GM12892 (cell line): ENCODE data around the gene CLASRP.
A peak's percentile ranks its signal among the peaks of the same experiment; 100 is the strongest.

ENCODE experiments used
- DNase-seq: peaks from one replicate; pipeline ENCODE4 v3.0.0; 2011; ENCODE audit not compliant: insufficient read length
- FAIRE-seq: peaks from 2 replicates; lab custom pipeline; 2011; peaks lifted over from hg19 to GRCh38; lab: Jason Lieb, UNC
- POLR2A ChIP-seq: IDR thresholded peaks from 2 replicates; pipeline ENCODE4 v1.6.1; 2011; ENCODE audit warnings: low read depth, low read length, control low read depth
- POLR2AphosphoS5 ChIP-seq: IDR thresholded peaks from 2 replicates; pipeline ENCODE4 v1.6.1; 2011; ENCODE audit warnings: low read depth, low read length, control low read depth
- TAF1 ChIP-seq: IDR thresholded peaks from 2 replicates; pipeline ENCODE4 v1.6.1; 2011; ENCODE audit warnings: low read depth, mild to moderate bottlenecking, control low read depth, low read length, borderline replicate concordance

Gene CLASRP

DNA sequence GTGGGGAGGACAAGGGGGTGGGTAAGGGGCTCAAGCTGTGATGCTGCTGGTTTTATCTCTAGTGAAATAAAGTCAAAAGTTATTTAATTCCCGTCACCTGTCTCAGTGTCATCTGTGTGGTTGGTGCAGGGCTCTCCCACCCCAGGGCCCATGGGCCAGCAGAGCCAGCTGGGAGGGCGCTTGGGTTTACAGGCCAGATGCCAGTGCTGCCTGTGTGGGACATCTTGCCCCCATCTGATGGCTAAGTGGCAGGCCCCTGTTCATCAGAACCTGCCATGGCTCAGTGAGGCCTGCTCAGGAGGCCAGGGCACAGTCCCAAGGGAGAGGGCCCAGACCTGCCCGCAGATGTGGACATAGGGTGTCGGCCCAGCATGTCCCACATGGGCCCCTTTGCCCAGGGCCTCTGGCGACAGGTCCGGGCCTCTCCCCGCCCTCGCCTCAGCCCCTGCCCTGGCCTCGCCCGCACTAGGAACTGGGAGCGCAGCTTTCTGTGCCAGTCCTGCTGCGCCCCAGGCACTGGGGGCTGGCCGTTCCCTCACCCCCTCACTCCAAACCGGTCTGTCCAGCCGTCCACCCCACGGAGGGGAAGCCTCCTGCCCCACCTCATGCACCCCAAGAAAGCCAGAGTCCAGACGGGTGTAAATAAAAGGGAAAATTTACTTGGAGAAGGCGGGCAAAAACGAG is 32.2 kb downstream of the CLASRP start:
- TF ChIP-seq POLR2AphosphoS5 (peak; percentile 49; the same call in 1 of the 2 replicates), POLR2A (no peak)
- FAIRE-seq, result no peak
- no peak for DNase-seq

DNA sequence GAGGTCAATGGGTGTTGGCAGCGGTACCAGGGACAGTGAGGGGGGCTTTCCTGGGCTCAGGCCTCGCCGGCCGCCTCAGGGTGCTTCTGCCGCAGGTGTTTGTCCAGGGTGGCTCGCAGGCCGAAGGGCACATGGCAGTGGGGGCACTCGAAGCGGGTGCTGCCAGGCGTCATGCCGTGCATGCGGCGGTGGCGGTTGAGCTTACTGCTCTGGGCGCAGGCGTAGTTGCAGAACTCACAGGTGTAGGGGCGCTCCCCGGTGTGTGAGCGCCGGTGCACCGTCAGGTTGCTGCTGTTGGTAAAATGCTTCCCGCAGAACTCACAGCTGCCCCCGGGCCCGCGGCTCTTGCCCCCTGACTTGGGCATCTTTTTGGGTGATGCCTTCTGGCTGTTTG is 32.7 kb downstream of the CLASRP start:
- TF ChIP-seq POLR2A (no peak), TAF1 (no peak), POLR2AphosphoS5 (0 out of 2 replicates have a peak, but pooled peaks have one; percentile 6)
- no peak for FAIRE-seq
- DNase-seq, result no peak

DNA sequence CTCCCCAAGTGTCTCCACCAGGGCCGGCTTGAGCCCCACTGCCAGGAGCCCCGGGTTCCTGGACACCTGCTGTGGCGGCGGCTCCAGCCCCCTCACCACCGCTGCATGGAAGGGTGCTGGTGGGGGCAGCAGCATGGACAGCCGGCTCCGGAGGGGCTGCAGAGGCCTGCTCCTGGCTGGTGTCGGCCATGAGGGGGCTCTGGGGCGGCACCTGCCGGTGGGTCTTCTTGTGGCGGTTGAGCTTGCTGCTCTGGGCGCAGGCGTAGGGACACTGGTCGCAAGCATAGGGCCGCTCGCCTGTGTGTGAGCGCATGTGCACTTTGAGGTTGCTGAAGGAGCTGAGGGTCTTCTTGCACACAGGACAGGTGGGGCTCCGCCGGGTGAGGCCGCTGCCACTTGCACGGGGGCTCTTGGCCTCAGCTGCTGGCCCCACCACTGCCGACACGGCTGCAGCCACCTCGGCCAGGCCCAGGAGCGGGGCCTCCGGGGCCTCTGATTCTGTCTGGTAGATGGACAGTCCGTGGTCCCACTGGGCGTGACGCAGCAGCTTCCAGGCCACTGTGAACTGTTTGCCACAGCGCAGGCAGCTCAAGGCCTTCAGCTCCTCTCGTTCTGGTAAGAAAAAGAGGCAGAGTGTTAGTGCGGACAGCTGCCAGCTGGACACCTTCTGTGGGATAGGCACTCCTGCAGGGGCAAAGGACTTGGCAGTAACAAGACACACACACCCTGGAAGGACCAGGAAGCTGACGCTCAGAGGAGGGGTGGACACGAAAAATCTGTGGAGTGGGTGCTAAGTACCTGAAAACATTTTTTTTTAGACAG is 33.3 kb downstream of the CLASRP start:
- FAIRE-seq (no peak), DNase-seq (no peak)
- no peak for TF ChIP-seq POLR2AphosphoS5
- TF ChIP-seq TAF1, result no peak
- no peak for TF ChIP-seq POLR2A

DNA sequence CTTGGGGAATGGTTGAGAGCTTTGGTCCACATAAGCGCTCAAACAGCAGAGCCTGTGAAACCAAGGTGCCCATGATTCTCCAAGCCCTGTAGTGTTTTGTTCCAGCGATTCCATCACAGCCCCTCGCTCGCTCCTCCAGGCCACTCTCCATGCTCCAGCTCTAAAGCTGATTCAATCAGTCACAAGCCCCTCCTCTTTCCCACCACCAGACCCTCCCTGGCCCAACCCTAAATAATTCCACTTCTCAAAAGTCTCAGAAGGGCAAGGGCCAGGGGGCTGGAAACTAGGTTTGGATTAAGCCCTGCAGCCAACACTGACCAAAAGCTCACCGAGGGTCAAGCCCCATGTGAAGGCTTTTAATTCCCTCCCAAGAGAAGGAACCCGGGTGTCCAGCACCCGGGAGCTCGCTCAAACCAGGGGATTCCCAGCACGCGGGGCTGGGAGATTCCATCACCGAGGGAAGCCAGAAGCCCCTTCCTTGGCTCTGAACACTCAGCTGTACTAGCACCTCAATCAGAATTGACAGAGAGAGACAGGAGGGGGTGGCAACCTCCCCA is 36.0 kb downstream of the CLASRP start:
- DNase-seq (no peak), FAIRE-seq (no peak)
- TF ChIP-seq POLR2A, result no peak

DNA sequence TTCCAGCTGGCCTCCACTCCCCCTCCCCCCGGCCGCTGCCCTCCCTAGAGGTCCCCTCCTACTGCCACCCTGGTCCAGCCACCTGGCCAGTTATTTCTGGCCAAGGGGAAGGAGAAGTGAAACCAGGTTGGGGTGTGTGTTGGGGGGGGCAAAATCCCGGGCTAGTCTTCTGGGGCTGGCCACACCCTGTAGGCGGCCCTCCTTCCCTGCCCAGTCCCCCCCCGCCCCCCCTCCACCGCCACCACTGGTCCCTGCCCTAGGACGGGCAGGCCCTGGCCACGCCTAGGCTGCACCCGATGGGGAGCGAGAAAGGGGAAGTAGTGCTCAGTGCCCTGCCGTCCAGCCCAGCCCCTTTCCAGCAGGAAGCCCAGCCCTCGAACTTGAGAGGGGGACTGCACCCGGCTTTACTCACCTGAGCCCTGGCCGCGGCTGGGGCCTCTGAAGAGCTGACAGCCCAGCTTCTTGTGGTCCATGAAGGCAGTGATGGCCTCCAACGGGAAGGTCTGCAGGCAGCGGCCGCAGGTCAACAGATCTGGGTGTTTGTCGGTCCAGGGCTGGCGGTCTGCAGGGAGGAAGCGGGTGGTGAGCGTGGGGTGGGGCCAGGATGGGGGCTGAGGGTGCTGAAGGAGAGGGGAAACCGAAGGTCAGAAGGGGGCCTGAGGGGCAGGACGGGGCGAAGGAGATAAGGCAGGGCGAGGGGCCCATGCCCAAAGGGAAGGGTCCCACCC is 36.6 kb downstream of the CLASRP start:
- DNase-seq (peak; percentile 95), FAIRE-seq (peak; percentile 81)
- TF ChIP-seq TAF1 (0 out of 2 replicates have a peak, but pooled peaks have one; percentile 18), POLR2AphosphoS5 (0 out of 2 replicates have a peak, but pooled peaks have one; percentile 2), POLR2A (no peak; the same call in 1 of the 2 replicates)

DNA sequence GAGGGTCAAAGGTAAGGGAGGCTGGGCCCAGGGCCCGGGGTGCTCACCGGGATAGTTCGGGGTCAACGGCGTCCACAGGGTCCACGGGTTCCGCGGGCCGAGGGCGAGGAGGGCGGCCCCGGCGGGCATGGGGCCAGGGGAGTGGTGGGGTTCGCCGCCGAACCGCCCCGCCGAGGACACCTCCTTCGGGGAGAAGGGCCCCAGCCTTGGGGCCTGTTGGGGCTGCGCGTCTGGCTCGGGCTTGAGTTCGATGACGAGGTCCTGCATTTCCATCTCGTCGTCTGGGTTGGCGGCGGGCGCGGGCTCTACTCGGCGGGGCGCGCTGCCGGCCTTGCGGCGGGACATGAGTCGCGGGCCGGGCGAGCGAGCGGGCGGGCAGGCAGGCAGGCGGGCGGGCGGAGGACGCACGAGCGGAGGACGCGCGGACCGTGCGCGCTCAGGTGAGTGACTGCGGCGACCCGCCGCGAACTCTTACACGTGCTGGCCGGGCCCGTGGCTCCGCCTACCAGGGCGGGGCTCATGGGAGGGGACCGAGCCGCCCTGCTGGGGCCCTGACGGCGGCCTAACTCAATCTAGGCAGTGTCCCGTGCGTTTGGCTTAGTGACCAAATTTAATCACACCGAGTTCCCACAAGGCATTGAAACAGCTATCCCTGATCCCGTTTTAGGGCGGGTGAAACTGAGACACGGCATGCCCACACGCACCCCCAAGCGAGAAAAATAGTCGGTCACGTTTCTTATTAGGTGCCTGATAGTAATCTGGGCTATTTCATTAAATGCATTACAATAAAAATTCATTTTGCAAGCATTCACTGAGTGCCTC is 37.4 kb downstream of the CLASRP start, which contains the start of gene ZNF296:
ZNF296 (minus strand) TSS at position 450 of the 822 bp plus-strand sequence; CDS start at position 345, 105 bp downstream.
- TF ChIP-seq POLR2AphosphoS5, result peak; percentile 60; the same call in 1 of the 2 replicates
- peak; percentile 82 for TF ChIP-seq POLR2A
- TF ChIP-seq TAF1, result peak; percentile 54; the same call in 1 of the 2 replicates
- DNase-seq (peak; percentile 86), FAIRE-seq (peak; percentile 95)

DNA sequence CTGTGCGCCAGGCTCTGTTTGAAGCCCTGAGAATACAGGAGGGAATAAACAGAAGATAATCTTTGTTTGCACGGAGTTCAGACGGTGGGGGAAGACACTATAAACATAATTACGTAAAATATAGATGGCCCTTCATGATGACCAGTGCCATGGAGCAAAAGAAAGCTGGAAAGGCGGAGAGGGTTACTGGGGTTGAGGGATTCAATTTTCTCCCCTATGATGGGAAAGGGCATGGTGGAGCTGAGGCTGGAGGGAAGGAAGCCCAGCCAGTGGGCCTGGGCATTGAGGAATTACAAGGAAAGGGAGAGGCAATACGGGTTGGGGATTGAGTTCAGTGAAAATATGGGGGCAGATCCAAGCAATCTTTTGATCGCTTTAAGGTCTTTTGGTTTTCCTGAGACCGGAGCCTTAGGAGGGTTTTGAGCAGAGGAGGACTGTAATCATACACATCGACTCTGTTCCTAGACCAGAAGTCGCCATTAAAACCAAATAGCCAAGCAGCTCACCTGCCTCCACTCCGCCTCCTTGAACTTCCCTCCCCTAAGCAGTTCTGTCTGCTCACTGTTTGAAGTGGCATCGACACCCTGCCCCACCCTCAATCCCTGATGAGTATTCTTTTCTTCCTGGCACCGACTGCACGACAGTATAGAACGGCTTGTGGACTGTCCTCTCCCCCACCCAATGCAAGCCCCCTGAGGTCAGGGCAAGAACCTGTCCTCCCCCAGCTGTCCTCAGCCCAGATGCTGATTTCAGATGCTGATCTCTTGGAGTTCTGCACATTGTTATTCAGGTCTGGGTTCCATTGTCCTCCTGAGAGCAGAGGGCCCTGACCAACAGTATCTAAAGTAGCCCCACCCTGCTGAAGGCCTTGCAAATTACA is 38.2 kb downstream of the CLASRP start:
- FAIRE-seq, result no peak
- TF ChIP-seq TAF1, result no peak
- TF ChIP-seq POLR2AphosphoS5, result no peak
- TF ChIP-seq POLR2A, result no peak
- DNase-seq, result no peak

DNA sequence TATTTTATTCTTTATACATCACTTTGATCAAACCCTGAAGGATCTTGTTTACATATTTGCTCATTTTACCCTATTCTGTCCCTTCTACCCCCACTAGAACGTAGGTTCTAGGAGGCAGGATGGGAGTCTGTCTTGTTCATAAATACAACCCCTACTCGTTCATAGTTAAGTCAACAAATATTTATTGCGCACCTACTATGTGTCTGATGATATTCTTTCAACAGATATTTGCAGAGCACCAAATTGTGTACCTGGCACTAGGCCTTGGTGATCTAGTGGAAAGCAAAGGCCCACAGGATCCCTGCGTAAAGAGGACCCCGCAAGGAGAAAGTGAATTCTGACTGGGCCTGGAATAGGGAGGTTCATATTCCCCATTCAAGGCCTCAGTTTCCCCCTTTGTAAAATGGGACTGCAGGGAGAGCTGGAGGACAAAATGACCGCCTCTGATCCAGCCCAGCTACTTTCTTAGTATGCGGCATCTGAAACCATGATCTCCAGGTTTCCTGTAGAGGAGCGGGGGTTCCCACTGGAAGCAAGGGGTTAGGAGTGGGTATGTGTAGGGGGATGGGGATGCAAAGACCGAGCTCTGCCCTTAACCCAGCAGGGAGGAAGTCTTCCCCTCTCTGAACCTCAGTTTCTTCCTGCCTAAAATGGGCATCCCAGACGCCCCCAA is 39.7 kb downstream of the CLASRP start:
- no peak for TF ChIP-seq TAF1
- no peak for TF ChIP-seq POLR2A
- no peak; the same call in 1 of the 2 replicates for TF ChIP-seq POLR2AphosphoS5

More for the DNA sequence above, 39.7 kb downstream of the CLASRP start:
- FAIRE-seq (peak; percentile 61), DNase-seq (no peak)
